Upper lobe of left lung (tissue), 4 donors: ENCODE data around the gene RNF123.

Source experiments
- CTCF ChIP-seq, 6 experiments: fragments of 450-650 bp in 4 of 6; fragments of 200-600 bp in 2 of 6; sonication (generic) in 2 of 6; IDR thresholded peaks; one replicate each; pipeline ENCODE4 v1.5.1; 2016 to 2019; ENCODE audit warnings: antibody characterized with exemption in 6 of 6
- POLR2AphosphoS5 ChIP-seq, 2 donors: sonication (generic); formaldehyde crosslinking; IDR thresholded peaks; one replicate each; pipeline ENCODE4 v1.5.1; 2017; ENCODE audit warnings: antibody characterized with exemption in 2 of 2

- TF ChIP-seq CTCF (IDR thresholded peaks at IDR 0.05) (no peak), POLR2AphosphoS5 (IDR thresholded peaks at IDR 0.05) (no peak)
These were observed 22.8 kb downstream of the RNF123 start for GRCh38 chr3:49712166-49712565.
